ENCODE measurements around the gene SERPINF2. TPM values are rescaled to one million over a fixed set of nuclear protein-coding genes. Genes with fewer than 3 reads are reported as not detected.

Gene SERPINF2
- total RNA-seq, 1 experiment from 2014 or later = 0.68 TPM

- H2BK120ac ChIP-seq (ENCODE audit: low read depth, low read length, poor library complexity, severe bottlenecking) = no peak overlapping the region
- DNase-seq = no peak
- H3K4me2 ChIP-seq (ENCODE audit: insufficient read depth, insufficient read length, low read length) = no peak overlapping the region
- H3K9me3 Mint-ChIP-seq = no peaks in the 10 kb centered on the region
- H2AFZ ChIP-seq (ENCODE audit: low read length) = no peak overlapping the region
- H3K27ac Mint-ChIP-seq = peak overlapping the region in 1 of 3 experiments; percentile 70; a peak in 1 of 7 replicates
- H2AK5ac ChIP-seq (ENCODE audit: insufficient read length, low read length) = no peak overlapping the region
- WGBS (ENCODE audit: extremely low coverage, insufficient read length, low lambda C conversion rate) = no CpG with 5 or more reads among the region's 4 CpGs
- H3K27ac ChIP-seq (ENCODE audit: insufficient read length, low read depth, low read length) = no peak overlapping the region
- no peak overlapping the region for H3K56ac ChIP-seq (ENCODE audit: insufficient read length, low read depth, low read length)
- no peak for TF ChIP-seq CTCF (conservative IDR thresholded peaks at IDR 0.05)
- H3K14ac ChIP-seq (ENCODE audit: insufficient read depth, low read length) = no peak overlapping the region
- no peak overlapping the region for H3K18ac ChIP-seq (ENCODE audit: insufficient read length, low read depth, low read length)
- H3K4me3 Mint-ChIP-seq = no peak overlapping the region
- no peaks in the 10 kb centered on the region for H3K4me1 Mint-ChIP-seq
- H2BK12ac ChIP-seq (ENCODE audit: insufficient read length, low read depth, low read length) = no peak overlapping the region
- no peaks in the 10 kb centered on the region for H3K27me3 ChIP-seq (ENCODE audit: insufficient read depth, low read length)
- H4K5ac ChIP-seq (ENCODE audit: insufficient read length, low read depth, low read length) = no peak overlapping the region
- H4K91ac ChIP-seq (ENCODE audit: insufficient read length, low read depth, low read length) = no peak overlapping the region
- H3K9ac ChIP-seq (ENCODE audit: extremely low read depth, insufficient read length, low read length) = no peak overlapping the region
- H3K27me3 Mint-ChIP-seq (ENCODE audit: low read depth) = no peaks in the 10 kb centered on the region
- no peak overlapping the region for H3K23ac ChIP-seq (ENCODE audit: insufficient read length, low read depth, low read length)
- peaks cover 27 to 65% (median 56%) of the 10 kb centered on the region in 3 experiments; a peak in 6 of 7 replicates for H3K36me3 Mint-ChIP-seq (ENCODE audit: insufficient read depth in 1 of 3, low read depth in 3 of 3)
- H3K79me1 ChIP-seq (ENCODE audit: insufficient read depth, low read depth, low read length, poor library complexity, severe bottlenecking) = no peaks in the 10 kb centered on the region
- no peak overlapping the region for H2BK20ac ChIP-seq (ENCODE audit: low read depth, low read length, poor library complexity, severe bottlenecking)
- no peaks in the 10 kb centered on the region for H4K20me1 ChIP-seq (ENCODE audit: control insufficient read depth, insufficient read depth, insufficient read length)
- H3K9me3 ChIP-seq (ENCODE audit: control insufficient read depth, low read depth, low read length) = no peaks in the 10 kb centered on the region
- H2BK5ac ChIP-seq (ENCODE audit: insufficient read length, low read length) = no peak overlapping the region
- H3K4me1 ChIP-seq (ENCODE audit: insufficient read depth, low read length) = no peaks in the 10 kb centered on the region
- no peak overlapping the region for H3T11ph ChIP-seq (ENCODE audit: low read length)
- no peak overlapping the region for H3K4ac ChIP-seq (ENCODE audit: low read depth, low read length)
- H4K8ac ChIP-seq (replicated peaks; ENCODE audit: insufficient read length, low read depth, low read length) = no peak overlapping the region
- no peak overlapping the region for H2BK15ac ChIP-seq (ENCODE audit: low read depth, low read length)
- no peaks in the 10 kb centered on the region for H3K23me2 ChIP-seq (ENCODE audit: insufficient read length, low read depth, low read length, poor library complexity, severe bottlenecking)
- no peaks in the 10 kb centered on the region for H3K79me2 ChIP-seq (ENCODE audit: insufficient read depth, low read length)
Measured at GRCh38 chr17:1785930-1786329, 43.3 kb downstream of the SERPINF2 start.
